GM12801 (cell line): Measurements from ENCODE around the gene MSANTD3.

Source experiments
- TF ChIP-seq, protein P1 (sequence below): IDR thresholded peaks from one replicate; pipeline ENCODE4 v1.5.1; 2011; ENCODE audit warnings: control low read depth; ENCODE audit not compliant: insufficient read length; ENCODE audit errors: extremely low read depth

Gene MSANTD3, protein sequence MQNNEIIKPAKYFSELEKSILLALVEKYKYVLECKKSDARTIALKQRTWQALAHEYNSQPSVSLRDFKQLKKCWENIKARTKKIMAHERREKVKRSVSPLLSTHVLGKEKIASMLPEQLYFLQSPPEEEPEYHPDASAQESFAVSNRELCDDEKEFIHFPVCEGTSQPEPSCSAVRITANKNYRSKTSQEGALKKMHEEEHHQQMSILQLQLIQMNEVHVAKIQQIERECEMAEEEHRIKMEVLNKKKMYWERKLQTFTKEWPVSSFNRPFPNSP

DNA sequence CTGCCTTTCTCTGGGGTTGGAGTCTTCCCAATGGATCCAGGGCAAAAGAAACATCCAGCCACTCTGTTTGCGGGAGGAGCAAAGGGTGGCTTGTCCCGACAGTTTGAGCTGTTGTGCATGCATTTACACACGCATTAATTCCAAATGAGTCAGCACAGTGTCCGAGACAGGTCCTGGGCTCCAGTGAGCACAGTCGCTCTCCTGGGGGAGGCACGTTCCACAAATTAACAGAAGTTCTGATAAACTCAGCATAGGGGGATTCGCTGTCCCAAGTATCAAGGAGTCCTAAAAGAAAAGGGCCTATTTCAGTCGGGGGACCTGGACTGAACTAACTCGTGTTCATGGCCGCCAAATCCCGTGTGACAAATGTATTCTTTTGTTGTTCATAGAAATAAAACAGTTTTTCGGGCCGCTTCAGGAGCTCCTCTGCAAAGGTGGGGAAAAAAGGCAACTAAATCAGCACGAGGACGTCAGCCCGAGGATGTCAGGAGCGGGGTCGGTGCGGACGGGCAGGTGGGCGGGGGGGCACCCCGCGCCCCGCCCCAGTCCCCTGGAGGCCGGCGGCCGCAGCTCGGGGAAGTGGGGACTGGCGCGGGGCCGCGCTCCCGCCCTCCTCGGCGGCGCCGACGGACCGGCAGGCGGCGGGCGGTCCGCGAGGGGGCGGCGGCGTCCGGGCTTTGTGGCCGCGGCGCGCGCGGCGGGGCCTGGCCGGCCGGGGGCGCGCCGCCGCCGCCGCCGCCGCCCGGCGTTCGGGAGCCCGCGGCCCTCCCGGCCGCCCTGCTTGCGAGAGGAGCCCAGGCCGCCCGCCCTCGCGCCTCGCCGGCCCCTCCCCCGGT lies at the start of gene MSANTD3:
Gene MSANTD3 (plus strand): TSS at position 614 of the 836 bp plus-strand sequence. CDS start 14,796 bp downstream, outside the sequence.
- TF ChIP-seq, protein P1, sequence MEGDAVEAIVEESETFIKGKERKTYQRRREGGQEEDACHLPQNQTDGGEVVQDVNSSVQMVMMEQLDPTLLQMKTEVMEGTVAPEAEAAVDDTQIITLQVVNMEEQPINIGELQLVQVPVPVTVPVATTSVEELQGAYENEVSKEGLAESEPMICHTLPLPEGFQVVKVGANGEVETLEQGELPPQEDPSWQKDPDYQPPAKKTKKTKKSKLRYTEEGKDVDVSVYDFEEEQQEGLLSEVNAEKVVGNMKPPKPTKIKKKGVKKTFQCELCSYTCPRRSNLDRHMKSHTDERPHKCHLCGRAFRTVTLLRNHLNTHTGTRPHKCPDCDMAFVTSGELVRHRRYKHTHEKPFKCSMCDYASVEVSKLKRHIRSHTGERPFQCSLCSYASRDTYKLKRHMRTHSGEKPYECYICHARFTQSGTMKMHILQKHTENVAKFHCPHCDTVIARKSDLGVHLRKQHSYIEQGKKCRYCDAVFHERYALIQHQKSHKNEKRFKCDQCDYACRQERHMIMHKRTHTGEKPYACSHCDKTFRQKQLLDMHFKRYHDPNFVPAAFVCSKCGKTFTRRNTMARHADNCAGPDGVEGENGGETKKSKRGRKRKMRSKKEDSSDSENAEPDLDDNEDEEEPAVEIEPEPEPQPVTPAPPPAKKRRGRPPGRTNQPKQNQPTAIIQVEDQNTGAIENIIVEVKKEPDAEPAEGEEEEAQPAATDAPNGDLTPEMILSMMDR, result no peak

DNA sequence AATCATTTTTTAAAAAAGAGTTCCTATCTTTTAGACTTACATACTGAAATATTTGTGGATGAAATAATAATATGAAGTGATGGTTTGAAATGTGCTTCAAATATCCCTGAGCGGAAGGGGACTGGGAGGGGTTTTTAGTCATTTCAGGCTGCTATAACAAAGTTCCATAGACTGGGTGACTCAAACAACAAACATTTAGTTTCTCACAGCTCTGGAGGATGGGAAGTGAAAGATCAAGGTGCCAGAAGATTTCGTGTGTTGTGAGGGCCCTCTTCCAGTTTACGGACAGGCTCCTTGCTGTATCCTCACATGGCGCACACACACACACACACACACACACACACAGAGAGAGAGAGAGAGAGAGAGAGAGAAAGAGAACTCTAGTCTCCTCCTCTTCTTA lies 47.1 kb upstream of the MSANTD3 start:
- TF ChIP-seq, protein P1, result no peak

DNA sequence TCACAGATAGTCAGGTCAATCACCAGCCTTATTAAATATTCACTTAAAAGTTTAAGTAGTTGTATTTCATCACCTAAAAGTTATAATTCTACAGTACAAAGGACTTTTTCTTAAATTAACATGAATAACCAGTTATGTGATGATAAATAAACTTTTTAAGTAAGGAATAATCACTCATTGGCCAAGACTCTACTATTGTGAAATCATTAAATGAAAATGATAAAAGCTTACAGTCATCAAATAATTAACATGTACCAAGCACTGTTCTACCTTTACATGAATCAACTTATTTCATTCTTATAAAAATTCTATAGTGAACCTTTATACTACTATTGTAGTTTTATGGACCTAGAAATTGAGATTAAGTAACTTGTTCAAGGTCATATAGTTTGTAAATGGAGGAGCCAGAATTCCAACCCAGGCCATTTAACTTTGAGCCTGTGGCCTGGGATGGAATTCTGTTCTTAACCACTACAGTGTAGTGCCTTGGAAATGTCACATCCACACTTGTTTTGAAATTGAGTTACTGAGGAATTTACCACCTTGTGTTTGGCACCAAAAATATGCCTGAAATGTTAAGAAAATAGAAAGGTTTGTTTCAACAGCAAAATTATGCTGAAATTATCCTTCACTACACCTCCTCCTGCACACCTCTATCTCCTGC lies 32.8 kb upstream of the MSANTD3 start:
- TF ChIP-seq, protein P1, result no peak

DNA sequence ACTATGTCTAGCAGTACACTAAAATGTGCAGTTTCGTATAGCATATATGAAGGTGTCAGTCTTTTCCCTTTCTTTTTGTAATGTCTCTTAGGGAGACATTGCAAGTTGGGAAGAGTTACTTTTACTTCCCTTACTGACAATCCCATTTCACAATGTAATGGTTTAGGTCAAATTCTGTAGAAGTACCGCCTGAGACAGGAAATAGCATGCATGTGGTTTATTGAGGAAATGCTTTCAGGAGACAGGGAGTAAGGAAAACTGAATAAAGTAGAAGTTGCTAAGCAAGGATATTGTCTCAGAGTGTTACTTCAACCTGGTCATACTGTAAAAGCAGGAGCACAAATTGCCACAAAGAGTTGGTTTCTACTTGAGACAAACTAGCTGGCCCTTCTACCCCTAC lies 32.1 kb upstream of the MSANTD3 start:
- TF ChIP-seq, protein P1, result no peak

DNA sequence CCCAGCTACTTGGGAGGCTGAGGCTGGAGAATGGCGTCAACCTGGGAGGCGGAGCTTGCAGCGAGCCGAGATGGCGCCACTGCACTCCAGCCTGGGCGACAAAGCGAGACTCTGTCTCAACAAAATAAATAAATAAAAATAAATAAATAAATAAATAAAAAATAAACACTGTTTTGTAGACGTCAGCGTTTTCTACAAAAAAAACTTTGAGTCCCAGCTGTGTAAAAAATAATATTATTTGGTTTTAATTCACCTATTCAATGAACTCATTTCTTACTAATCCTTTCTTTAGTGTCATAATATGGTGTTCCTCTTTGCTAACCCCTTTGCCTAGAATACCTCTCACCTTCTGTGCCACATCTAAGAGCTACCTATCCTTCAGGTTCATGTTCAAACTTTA lies 30.2 kb upstream of the MSANTD3 start:
- TF ChIP-seq, protein P1, result no peak

DNA sequence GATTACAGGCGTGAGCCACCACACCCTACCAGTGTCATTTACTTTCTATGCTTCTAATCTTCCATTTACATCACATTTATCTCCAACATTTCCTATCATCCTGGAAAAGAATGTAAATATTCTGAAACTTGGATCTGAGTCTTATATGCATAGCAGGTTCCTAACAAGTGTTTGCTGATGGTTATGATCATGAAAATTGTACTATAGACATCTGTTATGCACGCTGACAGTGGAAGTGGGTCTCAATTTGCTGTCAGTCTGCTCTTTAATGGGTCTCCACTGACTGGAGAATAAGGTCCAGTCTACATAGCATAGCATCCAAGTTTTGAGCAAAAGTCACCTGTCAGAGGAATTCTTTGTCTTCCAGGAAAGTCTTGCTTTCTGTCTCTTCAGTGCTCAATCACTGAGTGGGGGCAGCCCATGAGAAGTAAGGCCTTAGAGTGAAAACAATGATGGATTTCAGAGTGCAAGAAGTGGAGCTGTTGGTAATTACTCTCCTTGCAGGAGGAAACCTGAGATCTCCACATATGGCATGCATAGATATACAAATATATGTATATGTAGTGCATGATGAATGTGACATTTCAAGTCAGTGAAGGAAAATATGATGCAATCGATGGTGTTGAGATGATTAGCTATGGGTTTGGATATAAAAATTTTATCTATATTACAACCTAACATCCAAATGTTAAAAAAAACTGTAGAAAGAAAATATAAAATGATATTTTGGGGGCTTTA lies 29.2 kb upstream of the MSANTD3 start:
- TF ChIP-seq, protein P1, result no peak
